Stimulated activated CD8-positive, alpha-beta memory T cell treated with anti-CD3 and anti-CD28 coated beads, Interleukin-15, amount 100 ng/mL, for 48 hours (primary cell): ENCODE results near the gene GRAMD4.

Experiments used
- DNase-seq, 2 donors: peaks; one replicate each; pipeline ENCODE4 v3.0.0-alpha.2; 2020; ENCODE audit warnings: low read depth in 2 of 2

The GRAMD4 gene

GRCh38 chr22:46655861-46656608, 35.8 kb downstream of the GRAMD4 start:
- no peak for DNase-seq

DNA sequence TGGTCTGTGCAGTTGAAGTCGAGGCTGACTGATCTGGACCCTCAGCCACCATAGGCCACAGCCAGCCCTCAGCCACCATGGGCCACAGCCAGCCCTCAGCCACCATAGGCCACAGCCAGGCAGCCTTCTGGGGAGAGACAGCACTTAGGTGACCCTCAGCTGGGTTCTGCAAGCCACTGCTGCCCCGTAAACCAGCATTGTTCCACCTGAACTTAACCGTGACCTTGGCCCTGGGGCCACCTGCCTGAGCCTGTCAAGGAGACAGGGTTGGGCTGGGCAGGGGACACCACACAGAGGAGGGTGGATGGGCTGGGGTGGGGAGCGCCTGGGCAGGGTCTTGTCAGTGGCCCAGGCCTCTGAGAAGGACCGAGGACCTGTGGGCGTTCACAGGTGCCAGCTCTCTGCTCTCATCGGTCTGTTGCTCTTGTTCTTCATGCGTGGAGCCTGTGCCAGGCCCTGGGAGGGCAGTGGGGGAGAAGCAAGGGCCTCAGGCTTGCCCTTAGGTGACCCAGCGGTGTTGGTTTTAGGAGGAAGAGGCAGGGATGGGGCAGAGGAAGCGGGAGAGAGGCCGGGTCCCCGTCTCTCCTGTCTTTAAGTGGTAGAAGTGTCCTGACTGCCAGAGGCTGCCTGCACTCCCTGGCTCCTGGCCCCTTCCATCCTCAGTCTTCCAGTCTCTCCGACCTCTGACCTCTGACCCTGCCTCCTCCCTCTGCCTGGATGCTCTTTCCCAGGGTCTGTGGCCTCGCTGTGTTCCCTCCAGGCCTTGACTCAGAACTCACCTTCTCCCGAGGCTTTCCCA, 36.9 kb downstream of the GRAMD4 start:
- no peak for DNase-seq

DNA sequence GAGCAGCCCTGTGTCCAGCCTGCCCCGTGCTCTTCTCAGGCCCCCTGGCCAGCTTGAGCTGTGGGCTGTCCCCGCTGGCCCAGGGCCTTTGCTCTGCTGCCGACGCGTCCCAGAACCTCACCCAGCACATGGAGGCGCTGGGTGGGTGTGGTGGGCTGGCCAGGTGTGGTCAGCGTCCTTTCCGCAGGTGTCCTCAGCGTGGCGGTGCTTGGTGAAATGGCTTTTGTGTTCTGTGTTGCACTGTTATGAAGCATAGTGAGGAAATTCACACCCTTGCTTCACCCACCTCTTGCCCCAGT, 37.4 kb downstream of the GRAMD4 start:
- no peak for DNase-seq

DNA sequence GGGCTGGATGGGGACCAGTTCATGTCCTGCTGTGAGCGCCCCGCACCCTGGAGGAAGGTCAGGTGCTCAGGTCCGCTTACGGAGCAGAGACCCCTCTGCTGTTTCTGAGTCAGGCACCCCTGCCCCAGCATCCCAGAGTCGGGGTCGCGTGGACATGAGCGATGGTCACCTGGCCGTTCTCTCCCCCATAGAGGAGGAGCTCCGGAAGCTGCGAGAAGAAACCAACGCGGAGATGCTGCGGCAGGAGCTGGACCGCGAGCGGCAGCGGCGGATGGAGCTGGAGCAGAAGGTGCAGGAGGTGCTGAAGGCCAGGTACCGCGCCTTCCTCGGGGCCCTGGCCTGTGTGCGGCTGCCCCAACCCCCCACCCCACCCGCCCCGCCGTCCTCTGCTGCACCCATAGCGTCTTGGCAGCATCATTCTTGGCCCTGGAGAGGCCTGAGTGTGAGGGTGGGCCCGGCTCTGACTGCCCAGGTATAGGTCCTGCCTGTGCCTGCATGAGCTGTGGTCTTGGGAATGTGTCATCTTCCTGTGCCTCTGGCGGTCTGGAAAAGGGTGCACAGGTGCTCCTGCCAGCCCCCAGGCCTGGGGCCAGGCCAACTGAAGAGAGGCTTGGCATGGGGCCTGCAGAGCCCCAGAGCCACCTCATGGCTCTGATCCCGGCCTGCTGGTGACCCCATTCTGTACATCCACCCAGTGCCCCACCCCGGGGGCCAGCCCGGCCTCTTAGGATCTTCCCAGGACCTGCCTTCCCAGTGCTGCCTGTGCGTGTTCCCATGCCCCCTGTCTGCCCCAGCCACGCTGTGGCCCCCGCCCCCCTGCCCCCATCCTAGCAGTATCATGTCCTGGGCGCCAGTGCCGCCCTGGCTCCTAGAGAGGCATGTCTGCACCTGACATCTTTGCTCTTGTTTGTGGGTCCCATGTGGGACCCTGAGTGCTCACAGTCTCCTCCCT, 38.1 kb downstream of the GRAMD4 start:
- DNase-seq = no peak

DNA sequence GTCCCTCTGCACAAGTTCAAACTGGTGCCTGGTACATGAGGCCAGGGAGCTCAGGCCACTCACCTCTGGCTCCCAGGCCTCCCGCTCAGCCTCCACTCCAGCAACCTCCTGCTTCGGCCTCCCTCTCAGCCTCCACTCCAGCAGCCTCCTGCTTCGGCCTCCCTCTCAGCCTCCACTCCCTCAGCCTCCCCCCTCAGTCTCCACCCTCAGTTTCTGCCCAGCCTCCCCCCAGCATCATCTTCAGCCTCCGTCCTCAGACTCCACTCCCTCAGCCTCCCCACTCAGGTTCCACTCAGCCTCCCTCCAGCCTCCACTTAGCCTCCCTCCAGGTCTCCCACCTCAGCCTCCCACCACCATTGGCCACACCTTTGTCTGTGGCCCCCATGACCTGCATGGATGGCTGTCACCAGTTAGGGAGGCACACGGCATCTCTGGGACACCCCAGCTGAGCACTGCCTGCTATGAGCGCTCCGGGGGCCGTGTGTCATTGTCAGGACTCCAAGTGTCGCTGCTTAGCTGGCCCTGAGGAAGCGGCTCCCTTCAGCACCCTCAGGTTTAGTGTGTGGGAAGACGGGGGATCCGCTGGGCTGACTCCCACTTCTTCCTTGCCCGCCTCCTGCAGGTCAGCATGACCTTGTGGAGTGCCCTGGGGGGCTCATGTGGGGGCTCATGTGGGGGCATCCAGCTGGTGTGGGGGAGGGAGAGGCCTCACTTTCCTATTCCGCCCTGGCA, 39.0 kb downstream of the GRAMD4 start:
- DNase-seq = no peak

DNA sequence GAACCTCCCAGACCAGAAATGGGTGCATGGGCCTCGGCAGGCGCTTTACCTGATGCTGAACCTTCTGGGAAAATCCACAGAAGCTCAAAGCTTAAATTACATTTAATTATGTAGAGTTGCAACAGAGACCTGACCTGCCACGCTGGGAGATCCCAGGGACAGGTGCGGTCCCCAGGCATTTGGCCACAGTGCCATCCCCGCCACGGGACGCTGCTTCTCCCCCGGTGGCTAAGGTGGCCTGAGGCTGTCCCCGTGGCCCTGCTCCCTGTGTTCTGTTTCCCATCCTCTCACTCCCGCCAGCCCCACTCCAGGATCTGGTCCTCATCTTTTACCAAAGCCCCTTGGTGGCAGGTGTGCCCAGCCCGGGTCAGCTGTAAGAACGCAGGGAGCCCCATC, 39.6 kb downstream of the GRAMD4 start:
- DNase-seq = no peak

GRCh38 chr22:46660604-46661201, 40.5 kb downstream of the GRAMD4 start:
- DNase-seq = no peak

- peak in 1 of 2 donors; percentile 17 for DNase-seq
Measured at GRCh38 chr22:46661221-46661851, 41.1 kb downstream of the GRAMD4 start.

GRCh38 chr22:46662226-46662625, 42.0 kb downstream of the GRAMD4 start:
- DNase-seq = no peak

- DNase-seq = no peak
Measured at GRCh38 chr22:46663001-46663400, 42.8 kb downstream of the GRAMD4 start.

DNA sequence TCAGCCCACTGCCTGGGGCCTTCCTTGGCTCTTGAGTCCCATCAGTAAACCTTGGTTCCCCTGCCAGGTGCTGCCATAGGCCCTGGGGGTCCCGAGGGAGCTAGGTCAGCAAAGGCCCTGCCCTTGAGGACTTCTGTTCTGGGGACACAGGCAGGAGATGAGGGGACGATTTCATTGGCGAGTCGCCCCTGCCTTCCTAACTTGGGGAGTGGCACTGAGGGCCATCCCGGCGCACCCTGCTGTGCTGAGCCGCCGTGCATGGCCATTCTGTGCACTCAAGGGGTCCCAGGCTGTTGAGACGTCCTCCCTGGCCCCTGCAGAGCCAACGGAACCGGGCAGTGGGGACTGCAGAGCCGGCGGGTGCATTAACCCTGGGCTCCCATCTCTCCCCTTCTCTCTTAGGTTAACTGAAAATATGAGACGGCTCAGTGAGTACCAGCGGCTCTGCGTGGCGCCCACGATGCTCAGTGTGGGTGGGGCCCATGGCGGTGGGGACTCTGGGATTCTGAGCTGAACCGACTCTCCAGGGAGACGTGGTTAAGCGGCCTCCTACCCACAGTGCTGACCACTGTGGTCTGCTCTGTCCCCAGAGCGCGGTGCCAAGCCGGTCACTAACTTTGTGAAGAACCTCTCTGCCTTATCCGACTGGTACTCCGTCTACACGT, 43.4 kb downstream of the GRAMD4 start:
- DNase-seq = no peak

DNA sequence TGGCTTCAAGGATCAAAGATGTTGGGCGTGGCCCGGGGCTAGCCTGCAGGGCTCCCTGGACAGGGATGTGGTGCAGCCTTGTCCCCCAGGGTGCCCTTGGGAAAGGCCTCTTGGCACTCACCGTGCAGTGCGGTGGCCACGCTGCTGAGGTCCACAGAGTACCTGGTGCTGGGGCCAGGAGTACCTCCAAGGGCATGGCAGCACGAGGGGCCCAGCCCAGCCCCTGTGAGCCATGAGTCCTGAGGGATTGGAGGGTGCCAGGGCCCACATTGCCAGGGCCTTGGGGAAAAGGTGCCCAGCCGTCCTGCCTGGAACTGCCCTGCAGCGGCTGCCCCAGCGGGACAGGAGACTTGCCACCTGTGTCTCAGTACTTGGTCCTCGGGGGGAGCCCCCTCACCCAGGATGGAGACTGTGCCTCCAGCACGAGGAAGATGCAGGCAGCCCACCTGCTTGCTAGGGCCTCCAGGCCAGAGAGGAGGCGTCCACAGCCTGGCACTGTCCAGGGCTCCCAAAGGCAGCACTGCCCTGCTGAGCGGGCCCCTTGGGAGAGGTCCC, 44.2 kb downstream of the GRAMD4 start:
- DNase-seq = no peak

- no peak for DNase-seq
Measured at GRCh38 chr22:46665151-46665695, 45.0 kb downstream of the GRAMD4 start.

DNA sequence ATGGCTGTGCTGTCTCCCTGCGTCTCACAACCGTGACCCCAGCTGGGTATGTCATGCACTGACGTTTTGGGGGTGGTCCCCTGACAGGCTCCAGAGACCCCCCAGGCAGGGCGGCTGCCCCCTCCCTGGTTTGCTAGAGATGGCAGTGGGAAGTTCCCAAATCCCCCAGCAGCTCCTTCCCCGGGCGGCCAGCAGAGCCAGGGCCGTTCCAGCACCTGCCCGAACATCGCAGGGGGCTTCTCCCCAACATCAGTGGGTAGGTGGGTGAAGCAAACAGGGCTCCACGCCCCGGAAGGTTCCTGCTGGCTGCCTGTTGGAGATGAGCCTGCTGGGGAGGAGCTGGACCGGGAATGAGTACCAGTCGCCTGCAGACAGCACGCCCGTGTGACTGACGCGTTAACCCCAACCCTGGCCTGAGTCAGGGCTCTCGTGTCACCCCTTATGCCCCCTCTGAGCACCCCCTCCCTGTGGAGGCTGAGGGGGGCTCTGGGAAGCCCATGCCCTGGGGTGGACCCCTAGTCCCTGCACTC, 45.6 kb downstream of the GRAMD4 start:
- no peak for DNase-seq

DNA sequence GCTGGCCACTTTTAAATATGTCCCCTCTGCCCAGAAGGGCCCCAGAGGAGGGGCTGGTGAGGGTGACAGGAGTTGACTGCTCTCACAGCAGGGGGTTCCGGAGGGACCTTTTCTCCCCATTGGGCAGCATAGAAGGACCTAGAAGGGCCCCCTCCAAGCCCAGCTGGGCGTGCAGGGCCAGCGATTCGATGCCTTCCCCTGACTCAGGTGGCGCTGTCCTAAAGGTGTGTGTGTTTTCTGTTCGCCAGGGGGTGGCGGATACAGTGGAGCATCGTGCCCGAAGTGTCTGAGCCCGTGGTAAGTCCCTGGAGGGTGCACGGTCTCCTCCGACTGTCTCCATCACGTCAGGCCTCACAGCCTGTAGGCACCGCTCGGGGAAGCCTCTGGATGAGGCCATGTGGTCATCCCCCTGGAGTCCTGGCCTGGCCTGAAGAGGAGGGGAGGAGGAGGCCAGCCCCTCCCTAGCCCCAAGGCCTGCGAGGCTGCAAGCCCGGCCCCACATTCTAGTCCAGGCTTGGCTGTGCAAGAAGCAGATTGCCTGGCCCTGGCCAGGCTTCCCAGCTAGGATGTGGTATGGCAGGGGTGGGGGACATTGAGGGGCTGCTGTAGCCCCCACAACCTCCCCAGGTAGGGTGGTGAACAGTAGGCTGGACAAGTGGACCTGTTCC, 46.5 kb downstream of the GRAMD4 start:
- no peak for DNase-seq

- no peak for DNase-seq
Measured at GRCh38 chr22:46667245-46667623, 47.0 kb downstream of the GRAMD4 start.

DNA sequence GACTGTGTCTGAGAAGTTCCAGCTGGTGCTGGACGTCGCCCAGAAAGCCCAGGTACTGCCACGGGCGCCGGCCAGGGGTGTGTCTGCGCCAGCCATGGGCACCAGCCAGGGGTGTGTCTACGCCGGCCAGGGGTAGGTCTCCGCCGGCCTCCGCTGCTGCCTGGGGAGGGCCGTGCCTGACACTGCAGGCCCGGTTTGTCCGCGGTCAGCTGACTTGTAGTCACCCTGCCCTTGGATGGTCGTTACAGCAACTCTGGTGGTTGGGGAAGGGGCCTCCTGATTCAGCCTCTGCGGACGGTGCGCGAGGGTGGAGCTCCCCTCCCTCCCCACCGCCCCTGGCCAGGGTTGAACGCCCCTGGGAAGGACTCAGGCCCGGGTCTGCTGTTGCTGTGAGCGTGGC, 47.9 kb downstream of the GRAMD4 start:
- no peak for DNase-seq

- DNase-seq = no peak
Measured at GRCh38 chr22:46669201-46669600, 49.0 kb downstream of the GRAMD4 start.
